GF-D8 (cell line): ENCODE measurements around the gene PICALM.

Experiments
- DNase-seq: peaks from one replicate; lab custom pipeline; 2025; lab: John Stamatoyannopoulos, UW

The PICALM gene

GRCh38 chr11:86046116-86046515 is 22.8 kb downstream of the PICALM start:
- DNase-seq = no peak

- no peak for DNase-seq
Observed at GRCh38 chr11:86043765-86044503, 24.9 kb downstream of the PICALM start.

GRCh38 chr11:86041975-86042378 is 26.9 kb downstream of the PICALM start:
- DNase-seq = peak; percentile 51

GRCh38 chr11:86040919-86041850 is 27.7 kb downstream of the PICALM start:
- DNase-seq = no peak

- no peak for DNase-seq
Observed at GRCh38 chr11:86039094-86039493, 29.8 kb downstream of the PICALM start.

GRCh38 chr11:86037743-86038142 is 31.1 kb downstream of the PICALM start:
- DNase-seq = no peak

- DNase-seq = no peak
Observed at GRCh38 chr11:86035920-86036319, 33.0 kb downstream of the PICALM start.

- DNase-seq = no peak
Observed at GRCh38 chr11:86035164-86035563, 33.7 kb downstream of the PICALM start.

- no peak for DNase-seq
Observed at GRCh38 chr11:86034710-86035109, 34.2 kb downstream of the PICALM start.

- DNase-seq = no peak
Observed at GRCh38 chr11:86021377-86021776, 47.5 kb downstream of the PICALM start.

- DNase-seq = no peak
Observed at GRCh38 chr11:86018249-86018648, 50.6 kb downstream of the PICALM start.

GRCh38 chr11:86016451-86016850 is 52.4 kb downstream of the PICALM start:
- DNase-seq = no peak

GRCh38 chr11:86015699-86016098 is 53.2 kb downstream of the PICALM start:
- no peak for DNase-seq

GRCh38 chr11:86014221-86014620 is 54.7 kb downstream of the PICALM start:
- no peak for DNase-seq

- no peak for DNase-seq
Observed at GRCh38 chr11:86013713-86014112, 55.2 kb downstream of the PICALM start.

- no peak for DNase-seq
Observed at GRCh38 chr11:86011175-86011574, 57.7 kb downstream of the PICALM start.

GRCh38 chr11:86003654-86004053 is 65.2 kb downstream of the PICALM start:
- no peak for DNase-seq

- DNase-seq = no peak
Observed at GRCh38 chr11:86002431-86002830, 66.5 kb downstream of the PICALM start.

GRCh38 chr11:85991508-85991907 is 77.4 kb downstream of the PICALM start:
- DNase-seq = no peak

GRCh38 chr11:85989746-85990145 is 79.1 kb downstream of the PICALM start:
- DNase-seq = no peak

GRCh38 chr11:85988780-85989179 is 80.1 kb downstream of the PICALM start:
- no peak for DNase-seq

- no peak for DNase-seq
Observed at GRCh38 chr11:85977751-85978160, 91.1 kb downstream of the PICALM start.

- no peak for DNase-seq
Observed at GRCh38 chr11:85976525-85976924, 92.4 kb downstream of the PICALM start.
